A673 (cell line): ENCODE data around the gene TRPV5. TPM values are rescaled to one million over a fixed set of nuclear protein-coding genes. Genes with fewer than 3 reads are reported as not detected.

Source experiments
- BruUV-seq: library from RNA; stranded (reverse); fragments of 400-500 nt; replicated peaks from 2 replicates; lab custom pipeline; 2021; lab: Mats Ljungman, UMichigan
- CTCF ChIA-PET: fragments of 300-600 bp; sonication (Branson Sonifier 250); formaldehyde crosslinking; loops from one replicate; lab custom pipeline; 2022; ENCODE audit warnings: antibody characterized with exemption; lab: Charles Lee
- POLR2A ChIA-PET: fragments of 300-600 bp; sonication (Branson Sonifier 250); formaldehyde crosslinking; loops from one replicate; lab custom pipeline; 2022; ENCODE audit warnings: antibody characterized with exemption; ENCODE audit not compliant: low non-redundant PET; lab: Charles Lee
- DNase-seq: peaks from one replicate; pipeline ENCODE4 v3.0.0-alpha.2; 2015; ENCODE audit warnings: low spot score
- H3K27ac ChIP-seq: fragments of 200-600 bp; sonication (generic); 2 replicates; pipeline ENCODE4 v1.5.1; 2016; ENCODE audit warnings: mixed run types, low read depth, mild to moderate bottlenecking, mixed read lengths, antibody characterized with exemption, low read length; ENCODE audit not compliant: poor library complexity, severe bottlenecking
- H3K27me3 ChIP-seq: fragments of 200-600 bp; sonication (generic); replicated peaks from 2 replicates; pipeline ENCODE4 v1.6.1; 2017; ENCODE audit warnings: mixed run types, low read depth, mild to moderate bottlenecking, mixed read lengths, antibody characterized with exemption, low read length; ENCODE audit not compliant: insufficient read depth, poor library complexity
- H3K36me3 ChIP-seq: fragments of 200-600 bp; sonication (generic); 2 replicates; pipeline ENCODE4 v1.6.1; 2016; ENCODE audit warnings: mixed run types, mild to moderate bottlenecking, mixed read lengths, antibody characterized with exemption, low read length; ENCODE audit not compliant: insufficient read depth, poor library complexity, severe bottlenecking
- H3K4me1 ChIP-seq: fragments of 200-600 bp; sonication (generic); 2 replicates; pipeline ENCODE4 v1.6.1; 2017; ENCODE audit warnings: mixed run types, mild to moderate bottlenecking, mixed read lengths, antibody characterized with exemption, low read length; ENCODE audit not compliant: insufficient read depth, poor library complexity, severe bottlenecking
- H3K4me3 ChIP-seq: fragments of 200-600 bp; sonication (generic); 2 replicates; pipeline ENCODE4 v1.5.1; 2016; ENCODE audit warnings: low read depth, mixed run types, mild to moderate bottlenecking, mixed read lengths, low read length; ENCODE audit not compliant: poor library complexity, severe bottlenecking
- H3K9me3 ChIP-seq: fragments of 200-600 bp; sonication (generic); 2 replicates; pipeline ENCODE4 v1.6.1; 2016; ENCODE audit warnings: mixed run types, low read depth, mild to moderate bottlenecking, mixed read lengths, antibody characterized with exemption, low read length; ENCODE audit not compliant: poor library complexity, severe bottlenecking
- CTCF ChIP-seq: fragments of 300-800, 200-600 bp; sonication (generic); conservative IDR thresholded peaks from 2 replicates; pipeline ENCODE4 v1.5.1; 2017; ENCODE audit warnings: low read depth, mild to moderate bottlenecking, antibody characterized with exemption, low read length, moderate library complexity, mixed read lengths
- EZH2 ChIP-seq: fragments of 200-600 bp; sonication (generic); IDR thresholded peaks from 2 replicates; pipeline ENCODE4 v1.6.1; 2017; ENCODE audit warnings: borderline replicate concordance, low read depth, mild to moderate bottlenecking, mixed read lengths, antibody characterized with exemption, low read length; ENCODE audit not compliant: poor library complexity, severe bottlenecking
- intact Hi-C: fragments of 100-400 bp; cut with micrococcal nuclease; formaldehyde crosslinking; loops from one replicate; pipeline ENCODE4 v1.10.0; 2022; ENCODE audit not compliant: unreplicated experiment
- total RNA-seq: library from RNA; stranded (reverse); gene quantifications from 2 replicates; pipeline ENCODE4 v1.2.3, GENCODE V29; 2021

Gene TRPV5
- total RNA-seq, 1 experiment from 2014 or later, result not detected

DNA sequence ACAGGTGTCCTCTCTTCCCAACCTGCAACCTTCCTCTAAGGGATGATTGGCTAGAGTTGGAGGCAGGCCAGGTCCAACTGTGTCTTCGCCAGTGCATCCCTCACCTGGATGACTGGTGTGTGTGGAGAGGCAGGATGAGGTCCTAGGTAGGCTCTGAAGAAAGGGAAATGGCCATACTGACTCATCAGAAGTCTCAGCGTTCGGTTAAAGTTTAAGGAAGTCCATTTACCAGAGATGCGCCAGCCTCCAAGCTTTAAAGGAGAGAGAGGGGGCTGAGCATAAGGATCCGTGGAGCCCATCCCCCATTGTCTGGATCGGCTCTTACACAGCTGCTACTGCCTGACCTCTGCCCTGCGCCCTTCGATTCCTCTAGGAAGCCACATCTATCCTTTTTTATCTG, 24.2 kb upstream of the TRPV5 start:
- intact Hi-C loops, result no loop called here
- no peaks in the 10 kb centered on the region for H3K36me3 ChIP-seq
- no peak for TF ChIP-seq EZH2
- no peak for TF ChIP-seq CTCF
- H3K27me3 ChIP-seq, result peaks cover 3% of the 10 kb centered on the region
- H3K4me3 ChIP-seq, result no peak overlapping the region
- H3K9me3 ChIP-seq, result no peaks in the 10 kb centered on the region
- ChIA-PET CTCF (no interaction called here), POLR2A (no interaction called here)
- no TSS peak for BruUV-seq
- DNase-seq, result no peak
- H3K4me1 ChIP-seq, result no peaks in the 10 kb centered on the region
- no peak overlapping the region for H3K27ac ChIP-seq

GRCh38 chr7:142956951-142957623, 23.5 kb upstream of the TRPV5 start:
- Histone ChIP-seq H3K27me3 (peaks cover 3% of the 10 kb centered on the region), H3K36me3 (no peaks in the 10 kb centered on the region), H3K4me1 (no peaks in the 10 kb centered on the region), H3K27ac (no peak overlapping the region), H3K9me3 (no peaks in the 10 kb centered on the region), H3K4me3 (no peak overlapping the region)
- CTCF ChIA-PET, result no interaction called here
- DNase-seq, result no peak
- no TSS peak for BruUV-seq
- POLR2A ChIA-PET, result no interaction called here
- TF ChIP-seq EZH2 (no peak), CTCF (no peak)
- intact Hi-C loops, result no loop called here

DNA sequence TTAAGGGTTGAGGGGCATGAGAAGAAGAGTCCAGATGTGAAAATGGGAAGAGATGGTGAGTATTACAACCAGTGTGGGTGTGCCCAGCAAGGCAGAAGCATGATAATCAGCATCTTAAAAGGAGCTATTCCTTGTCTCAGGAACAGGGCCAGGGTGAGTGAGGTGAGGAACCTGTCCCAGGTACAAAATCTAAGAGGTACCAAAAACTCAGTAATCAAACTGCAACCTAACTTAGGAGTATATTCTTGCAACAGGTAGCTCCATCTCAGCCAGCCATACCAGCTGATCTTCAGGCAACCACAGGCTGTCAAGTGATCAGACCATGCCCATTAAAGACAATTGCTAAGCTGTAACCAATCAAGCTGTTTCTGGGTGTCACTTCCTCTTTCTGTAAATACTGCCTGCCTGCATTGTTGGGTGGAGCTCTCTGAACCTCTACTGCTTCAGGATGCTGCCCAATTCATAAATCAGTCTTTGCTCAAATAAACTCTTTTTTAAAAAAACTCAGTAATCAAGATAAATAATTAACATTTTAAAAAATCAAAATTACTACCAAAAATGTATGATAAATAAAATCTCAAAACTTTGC, 21.2 kb upstream of the TRPV5 start:
- peaks cover 3% of the 10 kb centered on the region for H3K27me3 ChIP-seq
- no peak for TF ChIP-seq CTCF
- TF ChIP-seq EZH2, result no peak

More for the DNA sequence above, 21.2 kb upstream of the TRPV5 start:
- POLR2A ChIA-PET, result no interaction called here
- intact Hi-C loops, result no loop called here
- Histone ChIP-seq H3K27ac (no peak overlapping the region), H3K4me1 (no peaks in the 10 kb centered on the region), H3K9me3 (no peaks in the 10 kb centered on the region), H3K36me3 (no peaks in the 10 kb centered on the region), H3K4me3 (no peak overlapping the region)
- DNase-seq, result no peak
- CTCF ChIA-PET, result no interaction called here
- BruUV-seq, result no TSS peak
